Neural progenitor cell (in vitro differentiated cells): Measurements from ENCODE around the gene CDK3.

Source experiments
- EZH2 ChIP-seq: fragments of 200-600 bp; sonication (generic); IDR thresholded peaks from 2 replicates; pipeline ENCODE4 v1.6.1; 2017; ENCODE audit warnings: antibody characterized with exemption, mild to moderate bottlenecking, moderate library complexity
- EZH2phosphoT487 ChIP-seq: fragments of 200-600 bp; sonication (generic); IDR thresholded peaks from 2 replicates; pipeline ENCODE4 v1.6.1; 2017; ENCODE audit warnings: antibody characterized with exemption
- TF ChIP-seq, protein P1 (sequence below): fragments of 200-600 bp; sonication (generic); IDR thresholded peaks from 2 replicates; pipeline ENCODE4 v1.5.1; 2017; ENCODE audit warnings: antibody characterized with exemption, mild to moderate bottlenecking

DNA sequence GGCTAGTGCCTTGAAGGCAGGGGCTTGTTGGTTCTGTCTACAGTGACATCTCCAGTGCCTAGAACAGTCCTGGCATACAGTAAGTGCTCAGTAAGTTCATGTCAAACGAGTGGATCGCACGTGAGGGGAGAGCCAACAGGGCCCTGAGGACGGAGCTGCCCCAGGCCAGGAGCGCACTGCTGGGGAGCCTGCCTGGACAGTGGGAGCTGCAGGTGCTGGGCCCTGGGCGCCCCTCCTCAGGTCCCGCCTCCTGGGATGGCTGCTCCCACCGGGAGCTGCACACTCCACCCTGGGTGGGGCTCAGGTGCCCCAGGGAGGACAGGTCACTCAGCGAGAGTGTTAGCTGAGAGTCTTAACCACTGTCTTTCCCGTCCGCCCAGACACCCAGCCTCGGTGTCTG is 24.6 kb downstream of the CDK3 start:
- TF ChIP-seq, protein P1, sequence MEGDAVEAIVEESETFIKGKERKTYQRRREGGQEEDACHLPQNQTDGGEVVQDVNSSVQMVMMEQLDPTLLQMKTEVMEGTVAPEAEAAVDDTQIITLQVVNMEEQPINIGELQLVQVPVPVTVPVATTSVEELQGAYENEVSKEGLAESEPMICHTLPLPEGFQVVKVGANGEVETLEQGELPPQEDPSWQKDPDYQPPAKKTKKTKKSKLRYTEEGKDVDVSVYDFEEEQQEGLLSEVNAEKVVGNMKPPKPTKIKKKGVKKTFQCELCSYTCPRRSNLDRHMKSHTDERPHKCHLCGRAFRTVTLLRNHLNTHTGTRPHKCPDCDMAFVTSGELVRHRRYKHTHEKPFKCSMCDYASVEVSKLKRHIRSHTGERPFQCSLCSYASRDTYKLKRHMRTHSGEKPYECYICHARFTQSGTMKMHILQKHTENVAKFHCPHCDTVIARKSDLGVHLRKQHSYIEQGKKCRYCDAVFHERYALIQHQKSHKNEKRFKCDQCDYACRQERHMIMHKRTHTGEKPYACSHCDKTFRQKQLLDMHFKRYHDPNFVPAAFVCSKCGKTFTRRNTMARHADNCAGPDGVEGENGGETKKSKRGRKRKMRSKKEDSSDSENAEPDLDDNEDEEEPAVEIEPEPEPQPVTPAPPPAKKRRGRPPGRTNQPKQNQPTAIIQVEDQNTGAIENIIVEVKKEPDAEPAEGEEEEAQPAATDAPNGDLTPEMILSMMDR, result no peak
- TF ChIP-seq EZH2 (no peak), EZH2phosphoT487 (no peak)
